NB4 (cell line): ENCODE results near the gene THSD7A.

Experiments used
- CTCF ChIP-seq: IDR thresholded peaks from one replicate; pipeline ENCODE4 v1.5.1; 2012; ENCODE audit warnings: low read depth, low read length
- MAX ChIP-seq: IDR thresholded peaks from 2 replicates; pipeline ENCODE4 v1.6.1; 2011; ENCODE audit warnings: low read depth, low read length
- MYC ChIP-seq: IDR thresholded peaks from 2 replicates; pipeline ENCODE4 v1.6.1; 2011; ENCODE audit warnings: low read depth, low read length
- POLR2A ChIP-seq: IDR thresholded peaks from 2 replicates; pipeline ENCODE4 v1.6.1; 2011; ENCODE audit warnings: mild to moderate bottlenecking; ENCODE audit not compliant: insufficient read length; ENCODE audit errors: extremely low read depth

GRCh38 chr7:11437994-11438393 lies 394.0 kb downstream of the THSD7A start:
- TF ChIP-seq CTCF (no peak), POLR2A (no peak), MYC (no peak), MAX (peak; percentile 22; the same call in 1 of the 2 replicates)
